Astrocyte of the cerebellum (primary cell): ENCODE results near the gene PRKCA.

Experiments
- DNase-seq: peaks from one replicate; pipeline ENCODE4 v3.0.0-alpha.2; 2011; ENCODE audit warnings: low read depth
- H3K4me3 ChIP-seq: 2 replicates; pipeline ENCODE4 v1.5.1; 2011; ENCODE audit warnings: mild to moderate bottlenecking, low read depth, low read length, moderate library complexity
- in situ Hi-C: cut with HindIII; loops from 2 replicates; pipeline ENCODE4 v1.10.0; 2017; ENCODE audit warnings: low sequenced_read_pairs
- TF ChIP-seq, protein P1 (sequence below): IDR thresholded peaks from 2 replicates; pipeline ENCODE4 v1.5.1; 2012; ENCODE audit warnings: low read length, low read depth, moderate library complexity, mild to moderate bottlenecking; ENCODE audit errors: missing control alignments

Gene PRKCA

DNA sequence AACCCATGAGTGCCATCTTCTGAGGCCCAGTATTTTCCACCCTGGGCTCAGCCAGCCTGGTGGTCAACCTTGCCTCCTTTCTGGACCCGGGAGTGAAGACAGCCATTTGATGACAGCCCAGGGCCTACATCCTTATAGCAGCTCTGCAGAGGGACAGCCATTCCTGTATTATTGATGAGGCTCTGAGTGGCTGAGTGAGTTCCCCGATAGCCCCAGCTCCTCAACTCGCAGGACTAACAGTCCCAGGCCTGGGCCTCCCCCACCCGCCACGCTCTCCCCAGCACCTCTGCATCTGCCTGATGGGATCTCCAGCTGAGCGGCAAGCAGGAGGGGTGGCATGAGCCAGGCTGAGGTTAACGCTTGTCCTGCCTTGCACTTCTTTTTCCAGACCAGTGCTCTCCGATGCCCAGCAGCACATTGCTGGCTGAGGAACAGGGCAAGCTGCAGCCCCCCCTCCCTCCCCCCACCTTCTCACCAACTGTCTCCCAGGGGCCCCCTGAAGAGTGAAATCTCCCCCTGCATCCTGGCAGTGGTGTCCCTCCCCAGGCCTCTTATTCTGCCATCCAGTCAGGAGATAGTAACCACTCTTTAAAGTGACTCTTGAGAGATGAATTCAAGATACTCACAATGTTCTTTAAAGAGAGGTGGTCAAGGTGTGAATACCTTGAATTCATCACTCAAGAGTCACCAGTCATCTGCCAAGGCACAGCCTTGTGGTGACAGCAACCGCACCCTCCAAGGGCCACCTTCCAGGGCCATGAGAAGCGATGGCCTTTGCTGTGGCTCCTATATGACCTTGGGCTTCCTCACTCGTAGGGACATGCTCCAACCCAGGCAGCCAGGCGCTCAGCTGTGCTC lies 556.0 kb downstream of the PRKCA start:
- H3K4me3 ChIP-seq: no peak overlapping the region
- TF ChIP-seq, protein P1, sequence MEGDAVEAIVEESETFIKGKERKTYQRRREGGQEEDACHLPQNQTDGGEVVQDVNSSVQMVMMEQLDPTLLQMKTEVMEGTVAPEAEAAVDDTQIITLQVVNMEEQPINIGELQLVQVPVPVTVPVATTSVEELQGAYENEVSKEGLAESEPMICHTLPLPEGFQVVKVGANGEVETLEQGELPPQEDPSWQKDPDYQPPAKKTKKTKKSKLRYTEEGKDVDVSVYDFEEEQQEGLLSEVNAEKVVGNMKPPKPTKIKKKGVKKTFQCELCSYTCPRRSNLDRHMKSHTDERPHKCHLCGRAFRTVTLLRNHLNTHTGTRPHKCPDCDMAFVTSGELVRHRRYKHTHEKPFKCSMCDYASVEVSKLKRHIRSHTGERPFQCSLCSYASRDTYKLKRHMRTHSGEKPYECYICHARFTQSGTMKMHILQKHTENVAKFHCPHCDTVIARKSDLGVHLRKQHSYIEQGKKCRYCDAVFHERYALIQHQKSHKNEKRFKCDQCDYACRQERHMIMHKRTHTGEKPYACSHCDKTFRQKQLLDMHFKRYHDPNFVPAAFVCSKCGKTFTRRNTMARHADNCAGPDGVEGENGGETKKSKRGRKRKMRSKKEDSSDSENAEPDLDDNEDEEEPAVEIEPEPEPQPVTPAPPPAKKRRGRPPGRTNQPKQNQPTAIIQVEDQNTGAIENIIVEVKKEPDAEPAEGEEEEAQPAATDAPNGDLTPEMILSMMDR: no peak
- in situ Hi-C loops: no loop called here
- DNase-seq: no peak

GRCh38 chr17:66859353-66859752 lies 556.9 kb downstream of the PRKCA start:
- in situ Hi-C loops: no loop called here
- no peak for DNase-seq
- TF ChIP-seq, protein P1: no peak
- no peak overlapping the region for H3K4me3 ChIP-seq

GRCh38 chr17:66860204-66860603 lies 557.8 kb downstream of the PRKCA start:
- in situ Hi-C loops: loop anchor here (5.0 kb wide), 1 partner anchor 38 kb away; no protein-coding TSS in a partner anchor
- H3K4me3 ChIP-seq: no peak overlapping the region
- TF ChIP-seq, protein P1: no peak
- no peak for DNase-seq
